HG03066 (cell line): Measurements from ENCODE around the gene PRKAR1B.
"Not testable (repeated sequence)": the region's sequence is repeated elsewhere in the genome, so short reads cannot be mapped to it uniquely, and the experiment has no call there.

Source experiments
- ATAC-seq: cut with Tn5 transposase; IDR thresholded peaks from one replicate; pipeline ENCODE4 v1.9.1; 2021; ENCODE audit warnings: low read depth; ENCODE audit not compliant: unreplicated experiment

The PRKAR1B gene

GRCh38 chr7:628826-629225, 98.3 kb downstream of the PRKAR1B start:
- no peak for ATAC-seq

GRCh38 chr7:628402-628763, 98.7 kb downstream of the PRKAR1B start:
- no peak for ATAC-seq

DNA sequence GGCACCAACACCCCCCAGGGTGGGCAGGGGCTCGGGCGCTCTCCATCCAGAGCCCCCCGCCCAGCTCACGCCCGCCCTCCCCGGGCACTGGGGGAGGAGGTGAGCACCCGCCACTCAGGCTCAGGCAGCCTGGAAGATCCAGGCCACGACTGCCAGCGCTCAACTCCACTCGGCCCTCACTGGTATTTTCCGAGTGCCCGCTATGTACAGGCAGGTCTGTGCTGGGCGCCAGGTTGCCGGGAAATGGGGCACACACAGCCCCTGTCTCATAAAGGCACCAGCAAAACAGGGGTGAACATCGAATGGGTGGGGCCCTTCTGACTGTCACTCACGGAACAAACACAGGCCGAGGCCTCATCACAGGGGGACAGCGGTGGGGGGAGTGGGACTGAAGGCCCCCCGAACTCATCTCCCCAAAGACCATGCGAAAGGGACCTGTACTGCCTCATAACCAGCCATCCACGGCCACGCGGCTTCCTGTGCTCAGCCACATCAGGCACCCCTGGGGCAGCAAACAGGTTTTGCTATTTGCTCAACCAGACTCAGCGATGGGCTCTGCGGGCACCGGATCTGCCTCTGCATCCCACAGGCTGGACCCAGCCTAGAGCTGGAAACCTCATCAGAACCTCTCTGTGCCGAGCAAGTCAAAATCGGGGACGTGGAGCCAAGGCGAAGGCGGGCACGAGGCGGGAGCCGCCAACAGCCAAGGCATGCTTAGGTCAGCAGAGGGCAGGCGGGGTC, 99.2 kb downstream of the PRKAR1B start:
- ATAC-seq = no peak

GRCh38 chr7:625376-625971, 101.6 kb downstream of the PRKAR1B start:
- no peak for ATAC-seq

DNA sequence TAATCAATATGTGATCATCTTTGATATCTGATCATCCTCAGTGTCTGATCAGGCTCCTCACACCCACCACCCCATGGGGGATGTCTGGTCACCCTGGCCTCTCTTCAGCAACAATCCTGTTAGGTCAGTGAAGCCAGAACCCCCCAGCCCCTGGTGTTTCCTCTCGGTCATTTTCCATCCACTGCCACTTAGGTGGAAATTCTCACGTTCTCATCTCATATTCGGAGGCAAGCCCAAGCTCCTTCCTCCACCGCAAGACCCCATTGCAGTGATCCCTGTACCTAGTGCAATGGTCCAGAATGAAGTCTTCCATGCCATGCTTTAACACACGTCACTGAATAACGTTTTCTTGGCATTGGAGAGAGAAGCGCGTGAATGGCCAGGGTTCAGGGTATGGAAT, 103.6 kb downstream of the PRKAR1B start:
- no peak for ATAC-seq

GRCh38 chr7:621572-622285, 105.4 kb downstream of the PRKAR1B start:
- no peak for ATAC-seq

GRCh38 chr7:620885-621284, 106.2 kb downstream of the PRKAR1B start:
- ATAC-seq = no peak

- ATAC-seq = no peak
Measured at GRCh38 chr7:620056-620455, 107.0 kb downstream of the PRKAR1B start.

DNA sequence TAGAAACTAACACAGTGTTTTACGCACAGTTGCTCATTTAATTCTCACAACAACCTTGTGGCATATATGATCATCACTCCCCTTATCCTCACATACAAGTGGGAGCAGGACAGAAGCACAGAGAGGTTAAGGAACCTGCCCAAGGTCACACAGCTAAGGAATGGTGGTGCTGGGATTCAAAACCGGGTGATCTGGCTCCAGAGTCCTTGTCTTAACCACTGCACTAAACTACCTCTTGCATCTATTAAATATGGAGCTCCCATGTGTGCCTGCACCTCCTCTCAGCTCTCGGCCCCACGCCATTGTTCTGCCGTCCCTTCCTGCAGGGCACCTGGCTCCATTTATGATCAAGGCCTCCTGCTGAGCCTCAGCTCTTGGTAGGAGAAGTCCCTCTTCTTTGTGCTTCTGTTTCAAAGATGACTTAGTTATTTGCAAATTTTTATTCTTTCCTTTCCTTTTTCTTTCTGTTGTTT, 107.7 kb downstream of the PRKAR1B start:
- no peak for ATAC-seq

GRCh38 chr7:618539-619367, 108.3 kb downstream of the PRKAR1B start:
- no peak for ATAC-seq

- ATAC-seq = no peak
Measured at GRCh38 chr7:617614-618538, 109.2 kb downstream of the PRKAR1B start.

- no peak for ATAC-seq
Measured at GRCh38 chr7:613442-614140, 113.5 kb downstream of the PRKAR1B start.

DNA sequence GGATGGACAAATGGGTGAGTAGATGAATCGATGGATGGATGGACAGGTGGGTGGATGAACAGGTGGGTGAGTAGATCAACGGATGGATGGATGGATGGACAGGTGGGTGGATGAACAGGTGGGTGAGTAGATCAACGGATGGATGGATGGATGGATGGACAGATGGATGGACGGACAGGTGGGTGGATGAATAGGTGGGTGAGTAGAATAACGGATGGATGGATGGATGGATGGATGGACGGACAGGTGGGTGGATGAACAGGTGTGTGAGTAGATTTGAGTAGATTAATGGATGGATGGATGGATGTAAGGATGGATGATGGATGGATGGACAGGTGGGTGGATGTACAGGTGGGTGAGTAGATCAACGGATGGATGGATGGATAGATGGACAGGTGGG, 115.2 kb downstream of the PRKAR1B start:
- ATAC-seq = not testable (repeated sequence)

- no peak for ATAC-seq
Measured at GRCh38 chr7:611281-611810, 115.7 kb downstream of the PRKAR1B start.

DNA sequence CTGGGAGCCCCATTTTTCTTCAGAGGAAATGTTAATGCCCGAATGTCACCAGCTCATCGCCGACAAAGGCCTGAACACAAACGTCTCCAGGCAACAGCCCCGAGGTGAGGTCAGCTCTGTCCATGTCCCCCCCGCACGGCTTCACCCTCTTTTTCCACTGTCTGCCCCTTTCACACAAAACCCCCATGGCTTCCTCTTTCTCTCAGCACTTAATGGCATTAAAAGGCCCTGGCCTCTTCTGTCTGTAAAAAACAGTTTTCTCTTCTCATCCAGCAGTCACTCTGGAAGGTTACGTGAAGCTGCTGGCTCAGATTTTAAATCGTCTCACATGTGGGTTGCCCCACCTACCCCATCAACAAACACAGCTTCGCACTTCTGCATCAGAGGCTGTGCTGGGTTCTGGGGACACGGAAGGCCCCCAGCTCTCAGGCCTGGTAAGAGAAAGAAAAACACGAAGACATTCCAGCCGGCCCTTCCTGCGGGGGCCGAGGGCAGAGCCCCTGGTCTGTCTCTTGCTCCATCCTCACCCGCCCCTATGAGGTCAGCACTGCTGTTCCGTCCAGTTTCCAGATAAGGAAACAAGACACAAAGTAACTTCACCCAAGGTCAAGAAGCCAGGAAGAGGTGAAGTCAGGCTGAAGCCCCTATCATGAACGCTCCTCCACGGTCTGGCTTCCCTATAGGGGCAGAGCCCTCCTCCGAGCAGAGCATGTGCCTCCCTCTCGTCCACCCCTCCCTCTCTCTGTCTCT, 116.4 kb downstream of the PRKAR1B start:
- no peak for ATAC-seq

DNA sequence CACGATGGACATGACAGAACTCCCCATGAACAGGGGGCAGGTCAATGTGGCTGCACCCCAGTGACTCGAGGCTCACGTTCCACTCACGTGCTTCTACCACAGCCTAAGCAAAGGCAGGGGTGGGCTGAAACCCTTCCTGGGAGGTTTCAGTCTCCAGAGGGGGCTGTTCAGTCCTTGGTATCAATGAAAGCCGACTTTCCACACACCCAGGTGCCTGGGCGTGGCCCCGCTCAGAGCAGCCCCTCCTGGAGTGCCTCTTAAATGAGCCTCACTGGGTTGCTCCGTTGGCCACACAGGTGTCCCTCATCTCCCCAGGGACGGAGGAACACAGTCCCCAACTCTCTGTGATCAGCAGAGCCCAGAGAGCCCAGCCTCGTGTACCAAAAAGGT, 116.9 kb downstream of the PRKAR1B start:
- ATAC-seq = no peak

DNA sequence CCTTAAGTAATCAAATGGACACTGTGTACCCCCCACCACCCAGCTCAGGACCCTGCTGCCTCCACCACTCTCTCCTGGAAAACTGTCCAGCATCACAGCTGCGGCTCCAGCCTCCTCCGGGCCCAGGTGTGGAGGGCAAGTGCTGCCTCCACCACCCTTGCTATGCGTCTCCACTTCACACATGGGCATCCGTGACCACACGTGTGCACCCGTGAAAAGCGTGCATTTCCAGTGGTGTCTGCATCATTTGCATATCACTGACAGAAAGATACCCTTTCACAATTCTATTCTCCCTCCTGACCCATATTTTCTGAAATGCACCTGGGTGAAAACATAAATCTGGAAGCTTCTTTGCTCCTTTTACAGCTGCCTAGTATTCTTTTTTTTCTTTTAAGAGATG, 117.7 kb downstream of the PRKAR1B start:
- ATAC-seq = no peak

DNA sequence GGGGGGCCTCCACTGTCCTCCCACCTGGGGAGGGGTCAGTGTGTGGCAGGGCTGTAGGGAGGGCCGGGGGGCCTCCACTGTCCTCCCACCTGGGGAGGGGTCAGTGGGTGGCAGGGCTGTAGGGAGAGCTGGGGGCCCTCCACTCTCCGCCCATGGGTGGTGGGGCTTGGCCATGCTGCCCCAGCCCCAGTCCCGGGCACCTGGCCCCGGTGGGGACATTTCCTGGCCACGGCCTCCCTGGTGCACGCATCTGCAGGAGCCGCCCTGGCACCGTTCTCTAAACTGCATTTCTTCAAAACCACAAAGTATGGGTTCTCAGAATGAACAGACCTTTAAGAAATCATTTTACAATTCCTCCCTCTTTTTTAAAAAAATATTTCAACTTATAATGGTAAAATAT, 118.1 kb downstream of the PRKAR1B start:
- ATAC-seq = no peak
